Heart left ventricle (tissue), 13 donors: ENCODE measurements around the gene ASPSCR1.

ENCODE experiments used
- CTCF ChIP-seq, 12 donors: fragments of 200-600 bp; sonication (generic) in 4 of 12; IDR thresholded peaks; one replicate each; pipeline versions ENCODE4 v1.5.0 to v1.8.0; 2018 to 2022; ENCODE audit warnings: antibody characterized with exemption in 12 of 12, mild to moderate bottlenecking in 5 of 12
- POLR2A ChIP-seq, 2 donors: fragments of 450-650 bp; IDR thresholded peaks; one replicate each; pipeline ENCODE4 v1.6.1; 2017; ENCODE audit warnings: antibody characterized with exemption in 2 of 2, mild to moderate bottlenecking in 2 of 2, moderate library complexity in 2 of 2
- donor health status: ischemic (EF 13 %, LVEDD 7.1; RV severe dilation, severe dysfunction).
- donor health status: DM: no; HTN: yes; CAD: no.
- donor health status: DM: no; HTN: no; CAD: no.
- donor health status: ischemic (EF 25% LVEDD 6.9; RV normal size, moderate dysfunction).
- donor health status: ischemic (EF 25% LVEDD 5.7; RV mildly dilated, moderate dysfunction).
- donor health status: ischemic (EF 35%, LVEDD 5.7; RV mildly dilated, moderate dysfunction).
- donor health status: nonischemic (EF 11% LVEDD 7.7; RV severe dilation, severe dysfunction).
- donor health status: DM: yes; HTN: yes; CAD: no.
- donor health status: PGD.
- donor health status: ischemic (EF 29% LVEDD 5.4; RV normal size, mild dysfunction).
- donor health status: nonischemic (EF 23%, LVEDD 6.1; RV moderate dilation, normal function).

DNA sequence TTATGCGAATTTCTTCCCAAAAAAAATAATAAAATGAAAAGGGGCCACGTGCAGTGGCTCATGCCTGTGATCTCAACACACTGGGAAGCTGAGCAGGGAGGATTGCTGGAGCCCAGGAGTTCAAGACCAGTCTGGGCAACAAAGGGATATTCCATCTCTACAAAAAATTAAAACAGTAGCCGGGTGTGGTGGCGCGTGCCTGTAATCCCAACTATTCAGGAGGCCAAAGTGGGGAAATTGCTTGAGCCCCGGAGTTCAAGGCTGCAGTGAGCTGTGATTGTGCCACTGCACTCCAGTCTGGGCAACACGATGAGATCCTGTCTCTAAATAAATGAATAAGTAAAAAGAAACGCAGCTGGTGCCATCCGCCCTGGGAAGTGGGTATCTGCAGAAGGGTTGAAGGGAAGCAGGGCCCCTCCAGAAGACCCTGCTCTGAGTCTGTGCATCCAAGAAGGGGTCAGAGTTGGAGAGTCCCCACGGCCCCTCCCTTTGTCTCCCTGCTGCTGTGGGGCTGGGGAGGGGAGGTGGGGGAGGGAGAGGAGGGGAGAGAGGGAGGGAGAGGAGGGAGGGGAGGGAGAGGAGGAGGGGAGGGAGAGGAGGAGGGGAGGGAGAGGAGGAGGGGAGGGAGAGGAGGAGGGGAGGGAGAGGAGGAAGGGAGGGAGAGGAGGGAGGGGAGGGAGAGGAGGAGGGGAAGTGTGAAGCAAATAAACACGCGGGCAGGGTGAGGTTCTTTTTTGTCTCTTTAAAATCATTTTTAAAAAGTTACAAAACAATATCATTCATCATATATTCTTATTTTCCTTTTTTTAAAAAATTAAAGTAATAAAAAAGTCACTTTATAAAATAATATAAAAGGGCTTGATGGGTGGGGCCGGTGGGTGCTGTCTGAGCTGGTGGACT, 25.4 kb upstream of the ASPSCR1 start:
- TF ChIP-seq CTCF (IDR thresholded peaks at IDR 0.05), result no peak
- TF ChIP-seq POLR2A (IDR thresholded peaks at IDR 0.05), result no peak
